Cardiac fibroblast (primary cell): Measurements from ENCODE around the gene SAMD13.
A peak's percentile ranks its signal among the peaks of the same experiment; 100 is the strongest.

ENCODE experiments used
- DNase-seq, 2 donors: peaks; one replicate each; pipeline versions ENCODE4 v3.0.0 to v3.0.0-alpha.2; 2010; ENCODE audit warnings: low read depth in 2 of 2
- H3K4me3 ChIP-seq, 2 donors: replicated peaks in 1 of 2; 1 replicate in 1 of 2; 2 replicates in 1 of 2; pipeline ENCODE4 v1.5.1; 2011; ENCODE audit warnings: low read depth in 2 of 2, low read length in 2 of 2, mild to moderate bottlenecking in 2 of 2, moderate library complexity in 1 of 2
- TF ChIP-seq, protein P1 (sequence below): IDR thresholded peaks from one replicate; pipeline ENCODE4 v1.5.1; 2011; ENCODE audit warnings: low read depth, mild to moderate bottlenecking, low read length, inconsistent platforms

SAMD13 gene

DNA sequence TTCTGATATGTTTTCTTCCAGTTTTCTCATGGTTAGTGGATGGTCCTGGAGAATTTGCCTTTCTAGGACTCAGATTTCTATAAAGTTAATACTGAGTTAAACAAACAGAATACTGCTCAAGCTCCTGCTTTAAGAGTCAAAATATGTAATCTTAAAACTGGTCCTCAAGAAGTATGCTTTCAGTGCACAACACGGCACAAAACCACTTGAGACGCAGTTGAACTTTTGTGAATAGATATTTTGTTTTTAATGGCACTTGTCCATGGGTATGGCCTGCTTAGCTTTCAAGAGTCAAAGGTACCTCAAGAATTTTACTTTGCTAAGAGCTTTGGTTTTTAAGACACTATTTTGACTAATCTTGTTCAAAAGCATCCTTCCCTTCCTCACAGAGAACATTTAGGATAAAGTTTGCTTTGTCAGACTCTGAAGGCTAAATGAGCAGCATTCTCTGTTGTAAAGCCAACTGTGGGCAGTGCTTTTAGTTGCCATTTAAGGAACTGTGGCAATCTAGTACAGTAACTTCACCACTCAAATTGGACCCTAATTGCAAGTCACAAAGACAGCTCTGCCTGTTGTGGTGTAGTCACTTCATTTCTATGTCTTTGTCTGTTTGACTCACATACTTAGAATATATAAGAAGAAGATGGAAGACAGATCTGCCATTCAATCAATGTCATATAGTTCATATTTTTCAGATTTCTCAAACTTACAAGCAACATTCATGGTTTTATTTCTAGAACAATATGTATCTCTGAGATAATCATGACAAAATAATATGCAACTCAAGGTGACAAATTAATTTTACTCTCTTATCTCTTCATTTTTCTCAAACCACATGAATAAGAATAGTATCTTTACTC is 28.8 kb downstream of the SAMD13 start:
- DNase-seq, result no peak
- no peak overlapping the region for H3K4me3 ChIP-seq
- TF ChIP-seq, protein P1, sequence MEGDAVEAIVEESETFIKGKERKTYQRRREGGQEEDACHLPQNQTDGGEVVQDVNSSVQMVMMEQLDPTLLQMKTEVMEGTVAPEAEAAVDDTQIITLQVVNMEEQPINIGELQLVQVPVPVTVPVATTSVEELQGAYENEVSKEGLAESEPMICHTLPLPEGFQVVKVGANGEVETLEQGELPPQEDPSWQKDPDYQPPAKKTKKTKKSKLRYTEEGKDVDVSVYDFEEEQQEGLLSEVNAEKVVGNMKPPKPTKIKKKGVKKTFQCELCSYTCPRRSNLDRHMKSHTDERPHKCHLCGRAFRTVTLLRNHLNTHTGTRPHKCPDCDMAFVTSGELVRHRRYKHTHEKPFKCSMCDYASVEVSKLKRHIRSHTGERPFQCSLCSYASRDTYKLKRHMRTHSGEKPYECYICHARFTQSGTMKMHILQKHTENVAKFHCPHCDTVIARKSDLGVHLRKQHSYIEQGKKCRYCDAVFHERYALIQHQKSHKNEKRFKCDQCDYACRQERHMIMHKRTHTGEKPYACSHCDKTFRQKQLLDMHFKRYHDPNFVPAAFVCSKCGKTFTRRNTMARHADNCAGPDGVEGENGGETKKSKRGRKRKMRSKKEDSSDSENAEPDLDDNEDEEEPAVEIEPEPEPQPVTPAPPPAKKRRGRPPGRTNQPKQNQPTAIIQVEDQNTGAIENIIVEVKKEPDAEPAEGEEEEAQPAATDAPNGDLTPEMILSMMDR, result no peak

DNA sequence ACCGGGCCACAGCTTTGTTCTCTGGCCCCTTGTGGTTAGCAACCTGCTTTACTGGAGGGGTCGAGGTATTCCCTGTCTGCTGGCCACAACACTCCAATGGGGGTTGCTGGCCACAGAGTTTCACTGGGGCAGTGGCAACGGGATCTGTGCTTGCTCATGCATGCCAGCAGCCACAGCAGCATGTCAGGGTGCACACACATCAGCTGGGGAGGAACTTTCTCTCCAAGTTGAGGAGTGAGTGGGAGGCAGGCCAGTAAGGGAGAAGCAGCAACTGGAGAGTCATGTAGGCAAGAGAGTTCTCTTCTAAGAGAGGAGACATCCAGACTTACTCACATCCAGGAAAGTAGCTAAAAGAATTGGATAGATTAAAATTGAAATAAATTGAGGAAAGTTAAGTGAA is 38.0 kb downstream of the SAMD13 start:
- H3K4me3 ChIP-seq, result no peak overlapping the region

DNA sequence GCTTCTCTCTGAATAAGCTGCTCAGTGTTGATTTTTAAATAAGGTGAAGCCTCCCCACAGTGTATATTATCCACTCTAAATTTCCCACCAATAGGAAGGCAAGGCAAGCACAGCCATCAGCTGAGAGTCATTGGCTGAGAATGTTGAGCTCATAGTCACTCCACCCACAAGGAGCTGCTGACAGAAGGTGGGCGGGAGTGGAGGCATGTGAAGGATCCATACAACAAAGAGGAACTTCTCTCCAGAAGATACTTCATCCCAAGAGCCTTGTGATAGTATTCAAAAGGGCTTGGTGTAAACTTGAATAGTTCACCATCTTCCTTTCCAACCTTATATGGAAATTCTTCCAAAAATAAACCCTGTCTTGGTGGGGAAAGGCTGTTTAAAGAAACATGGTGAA is 42.8 kb downstream of the SAMD13 start:
- no peak overlapping the region for H3K4me3 ChIP-seq
- TF ChIP-seq, protein P1, result no peak
- peak; percentile 27 to 66 for DNase-seq

More for the DNA sequence above, 38.0 kb downstream of the SAMD13 start:
- peak; percentile 26 to 33 for DNase-seq
- TF ChIP-seq, protein P1, result no peak

DNA sequence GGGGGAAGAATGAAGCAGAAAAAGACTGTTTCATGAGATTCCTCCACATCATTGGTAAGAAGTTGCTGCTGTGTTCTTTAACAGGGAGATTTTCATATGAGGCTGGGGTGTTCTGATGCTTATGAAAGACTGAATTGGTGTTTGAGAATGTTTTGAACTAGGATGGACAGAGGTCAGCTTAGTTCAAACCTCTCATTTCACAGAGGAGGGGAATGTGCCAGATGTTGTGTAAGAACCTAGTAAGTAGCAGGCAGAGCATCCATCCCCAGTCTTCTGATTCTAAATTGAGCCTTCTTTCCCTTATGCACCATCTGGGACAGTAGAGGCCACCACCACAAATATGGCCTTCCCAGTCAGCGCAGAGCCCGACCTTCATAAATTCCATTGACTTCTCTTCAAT is 43.7 kb downstream of the SAMD13 start:
- no peak overlapping the region for H3K4me3 ChIP-seq
- peak in 1 of 2 donors; percentile 46 for DNase-seq
- TF ChIP-seq, protein P1, result no peak

DNA sequence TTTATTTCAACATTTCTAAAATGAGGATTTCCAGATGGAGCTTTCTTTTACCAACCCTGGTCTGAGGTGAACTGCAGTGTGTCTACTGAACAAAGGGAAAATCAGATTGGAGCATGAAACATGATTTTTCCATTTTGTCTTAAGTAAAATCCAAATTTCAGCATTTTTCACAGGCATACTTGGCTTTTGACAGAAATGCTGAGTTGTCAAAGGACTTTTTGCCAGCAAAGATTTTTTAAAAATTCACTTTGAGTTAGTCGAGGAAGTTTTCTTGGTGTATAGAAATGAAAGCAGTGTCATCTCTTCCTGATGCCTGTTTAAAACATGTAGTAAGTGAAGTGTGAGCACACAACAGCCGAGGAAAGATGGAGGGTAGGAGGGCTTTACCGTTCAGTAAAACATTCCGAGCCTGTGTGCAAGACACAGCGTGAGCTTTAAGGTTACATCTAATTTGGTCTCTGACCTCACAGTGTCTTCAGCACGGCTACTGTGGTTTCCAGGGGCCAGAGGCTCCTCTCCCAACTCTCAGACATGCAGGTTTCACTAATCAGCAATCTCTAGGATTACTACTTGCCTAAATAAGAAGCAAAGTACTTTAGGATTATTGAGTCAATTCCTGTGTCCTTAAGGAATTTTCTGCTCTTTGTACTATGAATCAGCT is 45.9 kb downstream of the SAMD13 start:
- H3K4me3 ChIP-seq, result no peak overlapping the region
- TF ChIP-seq, protein P1, result no peak
- no peak for DNase-seq

DNA sequence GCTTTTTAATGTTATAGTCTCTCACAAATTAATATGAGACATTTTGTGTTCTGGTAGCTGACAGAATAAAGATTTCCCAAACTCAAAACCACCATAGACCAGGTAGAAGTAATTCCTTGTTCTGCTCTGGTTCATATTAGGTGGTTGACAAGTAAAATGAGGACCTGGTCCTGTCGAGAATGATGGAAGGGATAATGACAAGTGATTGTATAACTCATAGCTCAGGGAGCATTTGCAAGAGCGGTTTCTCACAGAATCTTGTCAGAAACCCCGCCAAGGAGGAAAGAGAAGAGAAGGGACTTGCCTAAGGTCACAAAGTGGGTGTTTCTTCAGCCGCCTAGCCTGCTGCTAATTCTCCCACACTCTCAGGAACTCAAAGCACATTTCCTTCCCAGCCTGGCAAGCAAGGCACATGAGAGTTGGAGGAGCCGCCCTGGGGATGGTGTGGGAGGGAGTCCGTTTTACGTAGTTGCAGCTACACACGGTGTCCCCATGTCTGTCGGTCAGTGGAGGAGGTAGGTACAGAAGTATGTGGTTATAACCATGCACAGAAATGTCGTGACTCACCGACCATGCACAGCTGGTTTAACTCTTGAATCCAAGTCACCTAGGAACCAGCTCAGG is 46.5 kb downstream of the SAMD13 start:
- DNase-seq, result peak; percentile 81 to 84
- no peak overlapping the region for H3K4me3 ChIP-seq
- TF ChIP-seq, protein P1, result no peak
